MCF 10A (cell line): ENCODE results near the gene UGT2B15. TPM values are rescaled to one million over a fixed set of nuclear protein-coding genes. Genes with fewer than 3 reads are reported as not detected.
"Not testable (repeated sequence)": the region's sequence is repeated elsewhere in the genome, so short reads cannot be mapped to it uniquely, and the experiment has no call there.

Experiments
- BruUV-seq: library from RNA; stranded (reverse); fragments of 400-500 nt; replicated peaks from 2 replicates; lab custom pipeline; 2021; lab: Mats Ljungman, UMichigan
- CTCF ChIA-PET: fragments of 300-600 bp; sonication (Branson Sonifier 250); formaldehyde crosslinking; extraction: SDS; loops from one replicate; lab custom pipeline; 2021; ENCODE audit warnings: antibody characterized with exemption, inconsistent platforms; lab: Yijun Ruan, JAX
- POLR2A ChIA-PET: fragments of 300-600, 350-650 bp; sonication (Branson Sonifier 250); formaldehyde crosslinking; extraction: SDS; loops from one replicate; lab custom pipeline; 2020; ENCODE audit warnings: antibody characterized with exemption, inconsistent platforms; lab: Yijun Ruan, JAX
- DNase-seq: peaks from one replicate; pipeline ENCODE4 v3.0.0-alpha.2; 2018; ENCODE audit not compliant: unreplicated experiment
- H3K27ac Mint-ChIP-seq: one replicate; pipeline ENCODE4 v1.8.0; 2022; ENCODE audit warnings: mild to moderate bottlenecking, low read depth, mixed read lengths; ENCODE audit not compliant: unreplicated experiment
- H3K27me3 Mint-ChIP-seq: one replicate; pipeline ENCODE4 v1.8.0; 2022; ENCODE audit warnings: mixed read lengths; ENCODE audit not compliant: insufficient read depth, unreplicated experiment
- H3K36me3 Mint-ChIP-seq: one replicate; pipeline ENCODE4 v1.8.0; 2022; ENCODE audit warnings: mild to moderate bottlenecking, moderate library complexity, mixed read lengths; ENCODE audit not compliant: insufficient read depth, unreplicated experiment
- H3K4me1 Mint-ChIP-seq: one replicate; pipeline ENCODE4 v1.8.0; 2022; ENCODE audit warnings: mixed read lengths; ENCODE audit not compliant: insufficient read depth, unreplicated experiment
- H3K4me3 Mint-ChIP-seq: one replicate; pipeline ENCODE4 v1.8.0; 2022; ENCODE audit warnings: mild to moderate bottlenecking, moderate library complexity, mixed read lengths; ENCODE audit not compliant: unreplicated experiment
- H3K9me3 Mint-ChIP-seq: one replicate; pipeline ENCODE4 v1.8.0; 2022; ENCODE audit warnings: mixed read lengths; ENCODE audit not compliant: unreplicated experiment
- CTCF ChIP-seq: fragments of 200-600 bp; IDR thresholded peaks from one replicate; pipeline ENCODE4 v1.8.0; 2022; ENCODE audit warnings: antibody characterized with exemption, mild to moderate bottlenecking; ENCODE audit not compliant: unreplicated experiment
- intact Hi-C: fragments of 100-400 bp; cut with micrococcal nuclease; formaldehyde crosslinking; loops from 2 replicates; pipeline ENCODE4 v1.14.1; 2022
- total RNA-seq: library from RNA; stranded (reverse); gene quantifications from 2 replicates; pipeline ENCODE4 v1.2.3, GENCODE V29; 2022

The UGT2B15 gene
- total RNA-seq, 1 experiment from 2014 or later, result not detected

GRCh38 chr4:68714400-68714799, 43.9 kb upstream of the UGT2B15 start:
- Mint-ChIP-seq H3K27ac (no peak overlapping the region), H3K4me1 (no peaks in the 10 kb centered on the region), H3K36me3 (no peaks in the 10 kb centered on the region), H3K27me3 (no peaks in the 10 kb centered on the region), H3K9me3 (no peaks in the 10 kb centered on the region), H3K4me3 (no peak overlapping the region)
- DNase-seq, result no peak
- ChIA-PET POLR2A (no interaction called here), CTCF (no interaction called here)
- no peak for TF ChIP-seq CTCF
- intact Hi-C loops, result no loop called here
- BruUV-seq, result no TSS peak

- intact Hi-C loops, result no loop called here
Observed at GRCh38 chr4:68712207-68712606, 41.8 kb upstream of the UGT2B15 start.

GRCh38 chr4:68708566-68708965, 38.1 kb upstream of the UGT2B15 start:
- Mint-ChIP-seq H3K36me3 (no peaks in the 10 kb centered on the region), H3K27ac (no peak overlapping the region), H3K9me3 (no peaks in the 10 kb centered on the region), H3K4me3 (no peak overlapping the region), H3K4me1 (no peaks in the 10 kb centered on the region), H3K27me3 (no peaks in the 10 kb centered on the region)
- no peak for DNase-seq
- intact Hi-C loops, result no loop called here
- CTCF ChIA-PET, result no interaction called here
- no peak for TF ChIP-seq CTCF
- POLR2A ChIA-PET, result no interaction called here
- BruUV-seq, result no TSS peak

More at GRCh38 chr4:68712207-68712606, 41.8 kb upstream of the UGT2B15 start:
- ChIA-PET POLR2A (interaction anchor here (0.6 kb wide), 1 partner anchor 24 kb away, joined by 3 read pairs; no protein-coding TSS in a partner anchor), CTCF (no interaction called here)
- Mint-ChIP-seq H3K4me1 (no peaks in the 10 kb centered on the region), H3K27me3 (no peaks in the 10 kb centered on the region), H3K9me3 (no peaks in the 10 kb centered on the region), H3K27ac (no peak overlapping the region), H3K4me3 (no peak overlapping the region), H3K36me3 (no peaks in the 10 kb centered on the region)
- no TSS peak for BruUV-seq
- TF ChIP-seq CTCF, result no peak
- DNase-seq, result no peak

- H3K4me3 Mint-ChIP-seq, H3K27ac Mint-ChIP-seq, H3K4me1 Mint-ChIP-seq, H3K27me3 Mint-ChIP-seq, H3K36me3 Mint-ChIP-seq, intact Hi-C loops, POLR2A ChIA-PET, BruUV-seq, H3K9me3 Mint-ChIP-seq, DNase-seq: not testable (repeated sequence)
- CTCF ChIA-PET, result interaction anchor here (0.8 kb wide), 1 partner anchor 101 kb away, joined by 3 read pairs; no protein-coding TSS in a partner anchor
Observed at GRCh38 chr4:68703168-68703567, 32.7 kb upstream of the UGT2B15 start.

- BruUV-seq, result no TSS peak
- Mint-ChIP-seq H3K36me3 (no peaks in the 10 kb centered on the region), H3K4me1 (no peaks in the 10 kb centered on the region), H3K9me3 (no peaks in the 10 kb centered on the region), H3K4me3 (no peak overlapping the region), H3K27ac (no peak overlapping the region), H3K27me3 (no peaks in the 10 kb centered on the region)
- POLR2A ChIA-PET, result interaction anchor here (0.6 kb wide), 1 partner anchor 277 kb away, joined by 3 read pairs; no protein-coding TSS in a partner anchor
- CTCF ChIA-PET, result no interaction called here
- DNase-seq, result no peak
- intact Hi-C loops, result no loop called here
- no peak for TF ChIP-seq CTCF
Observed at GRCh38 chr4:68700152-68700551, 29.7 kb upstream of the UGT2B15 start.
